ENCODE measurements around the gene RNASE8.
"Not testable (repeated sequence)": the region's sequence is repeated elsewhere in the genome, so short reads cannot be mapped to it uniquely, and the experiment has no call there.

Gene RNASE8

GRCh38 chr14:21057803-21058675 lies at the start of gene RNASE8:
Gene RNASE8, plus strand, starts transcription at chr14:21057822. Its CDS starts 71 bp downstream, at chr14:21057893.
- DNase-seq (ENCODE audit: low spot score) = no peak

GRCh38 chr14:21009721-21010120 lies 47.9 kb upstream of the RNASE8 start:
- not testable (repeated sequence) for DNase-seq (ENCODE audit: low spot score)

GRCh38 chr14:21011136-21011535 lies 46.5 kb upstream of the RNASE8 start:
- DNase-seq (ENCODE audit: low spot score) = no peak

- peak; percentile 84 for DNase-seq (ENCODE audit: low spot score)
Measured at GRCh38 chr14:21014761-21015190, 42.8 kb upstream of the RNASE8 start.

- no peak for DNase-seq (ENCODE audit: low spot score)
Measured at GRCh38 chr14:21015312-21015711, 42.3 kb upstream of the RNASE8 start.

- no peak for DNase-seq (ENCODE audit: low spot score)
Measured at GRCh38 chr14:21016413-21017190, 41.0 kb upstream of the RNASE8 start.

GRCh38 chr14:21017528-21018245 lies 39.9 kb upstream of the RNASE8 start:
- DNase-seq (ENCODE audit: low spot score) = no peak

- no peak for DNase-seq (ENCODE audit: low spot score)
Measured at GRCh38 chr14:21018286-21018685, 39.3 kb upstream of the RNASE8 start.

- DNase-seq (ENCODE audit: low spot score) = no peak
Measured at GRCh38 chr14:21018781-21019180, 38.8 kb upstream of the RNASE8 start.

GRCh38 chr14:21019366-21019765 lies 38.3 kb upstream of the RNASE8 start:
- no peak for DNase-seq (ENCODE audit: low spot score)

- DNase-seq (ENCODE audit: low spot score) = no peak
Measured at GRCh38 chr14:21020977-21021545, 36.6 kb upstream of the RNASE8 start.

- no peak for DNase-seq (ENCODE audit: low spot score)
Measured at GRCh38 chr14:21022686-21023085, 34.9 kb upstream of the RNASE8 start.

GRCh38 chr14:21023174-21023573 lies 34.4 kb upstream of the RNASE8 start:
- DNase-seq (ENCODE audit: low spot score) = no peak

GRCh38 chr14:21023817-21024584 lies 33.6 kb upstream of the RNASE8 start:
- no peak for DNase-seq (ENCODE audit: low spot score)

GRCh38 chr14:21024585-21025370 lies 32.8 kb upstream of the RNASE8 start, which contains the start of gene NDRG2:
Gene NDRG2, minus strand, starts transcription at chr14:21025061. Its CDS starts 1,746 bp downstream, at chr14:21023315.
- peak; percentile 72 for DNase-seq (ENCODE audit: low spot score)

- DNase-seq (ENCODE audit: low spot score) = no peak
Measured at GRCh38 chr14:21025371-21026273, 32.0 kb upstream of the RNASE8 start.

GRCh38 chr14:21026274-21026987 lies 31.2 kb upstream of the RNASE8 start:
- no peak for DNase-seq (ENCODE audit: low spot score)

- DNase-seq (ENCODE audit: low spot score) = no peak
Measured at GRCh38 chr14:21026988-21027315, 30.7 kb upstream of the RNASE8 start.

- DNase-seq (ENCODE audit: low spot score) = no peak
Measured at GRCh38 chr14:21029917-21030316, 27.7 kb upstream of the RNASE8 start, which contains the start of gene TPPP2. Gene TPPP2, plus strand, starts transcription at chr14:21030217. Its CDS starts 365 bp downstream, at chr14:21030582.
